K562 (cell line): ENCODE data around the gene WDHD1.

ENCODE experiments used
- ATF3 ChIP-seq, 2 experiments: fragments of 450-650 bp in 1 of 2; sonication (generic) in 1 of 2; formaldehyde crosslinking in 1 of 2; IDR thresholded peaks in 1 of 2; conservative IDR thresholded peaks in 1 of 2; 2 replicates each; pipeline versions ENCODE4 v1.6.1 to v1.8.1; 2016 to 2023; ENCODE audit warnings: mild to moderate bottlenecking in 2 of 2, moderate library complexity in 2 of 2, inconsistent platforms in 1 of 2, missing genetic modification reagents in 1 of 2
- BCLAF1 ChIP-seq, 2 experiments: fragments of 450-650 bp in 1 of 2; IDR thresholded peaks; 2 replicates each; pipeline ENCODE4 v1.6.1; 2011 to 2017; ENCODE audit warnings: low read depth in 2 of 2, antibody characterized with exemption in 1 of 2, borderline replicate concordance in 1 of 2, low read length in 1 of 2, mild to moderate bottlenecking in 1 of 2, mixed read lengths in 1 of 2; ENCODE audit not compliant: control insufficient read depth in 1 of 2
- CTCF ChIP-seq, 3 experiments: IDR thresholded peaks in 2 of 3; conservative IDR thresholded peaks in 1 of 3; 2 replicates each; pipeline ENCODE4 v1.5.1; 2011 to 2012; ENCODE audit warnings: low read length in 3 of 3, mild to moderate bottlenecking in 3 of 3, control low read depth in 2 of 3, improper control_type of control experiment in 1 of 3, inconsistent platforms in 1 of 3, low read depth in 1 of 3, mixed read lengths in 1 of 3, moderate library complexity in 1 of 3; ENCODE audit not compliant: insufficient read depth in 2 of 3
- E2F6 ChIP-seq, 2 experiments: IDR thresholded peaks; 2 replicates each; pipeline ENCODE4 v1.6.1; 2011; ENCODE audit warnings: borderline replicate concordance in 1 of 2, control low read depth in 1 of 2, low read depth in 1 of 2, low read length in 1 of 2, mild to moderate bottlenecking in 1 of 2, mixed read lengths in 1 of 2, moderate library complexity in 1 of 2; ENCODE audit not compliant: insufficient read depth in 1 of 2, insufficient read length in 1 of 2, poor library complexity in 1 of 2, severe bottlenecking in 1 of 2; ENCODE audit errors: extremely low read depth in 1 of 2
- ELF4 ChIP-seq: fragments of 450-650 bp; formaldehyde crosslinking; IDR thresholded peaks from 2 replicates; pipeline ENCODE4 v1.4.0; 2022; ENCODE audit warnings: missing genetic modification characterization
- KDM1A ChIP-seq, 2 experiments: fragments of 450-650 bp; IDR thresholded peaks; 2 replicates each; pipeline ENCODE4 v1.6.1; 2016; ENCODE audit warnings: mild to moderate bottlenecking in 2 of 2
- NFE2 ChIP-seq: IDR thresholded peaks from 2 replicates; pipeline ENCODE4 v1.6.1; 2014; ENCODE audit warnings: antibody characterized with exemption, low read depth
- STAG1 ChIP-seq: sonication (generic); formaldehyde crosslinking; IDR thresholded peaks from 2 replicates; pipeline ENCODE4 v1.5.0; 2020; ENCODE audit warnings: missing genetic modification reagents, borderline replicate concordance
- SUPT5H ChIP-seq: fragments of 450-650 bp; IDR thresholded peaks from 2 replicates; pipeline ENCODE4 v1.6.1; 2016
- TAF15 ChIP-seq: fragments of 200-400 bp; formaldehyde crosslinking; IDR thresholded peaks from 2 replicates; pipeline ENCODE4 v1.6.1; 2017; ENCODE audit warnings: mild to moderate bottlenecking, low read depth, low read length, moderate library complexity
- TRIM28 ChIP-seq: fragments of 450-650 bp; IDR thresholded peaks from 2 replicates; pipeline ENCODE4 v1.6.1; 2017
- ZBTB49 ChIP-seq: sonication (generic); formaldehyde crosslinking; IDR thresholded peaks from 2 replicates; pipeline ENCODE4 v1.8.0; 2022; ENCODE audit warnings: missing genetic modification reagents, mild to moderate bottlenecking, borderline replicate concordance
- ZNF398 ChIP-seq: fragments of 250-450 bp; sonication (Bioruptor Pico); IDR thresholded peaks from 2 replicates; pipeline ENCODE4 v1.8.0; 2021; ENCODE audit warnings: moderate library complexity, mild to moderate bottlenecking, inconsistent platforms

GRCh38 chr14:55070981-55071411 lies 44.1 kb upstream of the WDHD1 start:
- TF ChIP-seq KDM1A (IDR thresholded peaks at IDR 0.05) (0 out of 4 replicates have a peak, but pooled peaks of 1 of the 2 experiments have one; percentile 14), SUPT5H (no peak), STAG1 (CRISPR knock-in tag) (no peak), ZNF398 (no peak), TAF15 (no peak), E2F6 (IDR thresholded peaks at IDR 0.05; ENCODE audit: borderline replicate concordance in 1 of 2, extremely low read depth in 1 of 2, insufficient read depth in 1 of 2, insufficient read length in 1 of 2, low read depth in 1 of 2, low read length in 1 of 2, poor library complexity in 1 of 2, severe bottlenecking in 1 of 2) (no peak), CTCF (IDR thresholded peaks at IDR 0.05 in 2 of 3, conservative IDR thresholded peaks at IDR 0.05 in 1 of 3; ENCODE audit: insufficient read depth in 2 of 3, low read depth in 1 of 3, low read length in 3 of 3) (no peak), TRIM28 (no peak), ELF4 (CRISPR knock-in tag) (no peak), NFE2 (no peak), BCLAF1 (IDR thresholded peaks at IDR 0.05; ENCODE audit: borderline replicate concordance in 1 of 2, control insufficient read depth in 1 of 2, low read depth in 2 of 2, low read length in 1 of 2) (no peak), ATF3 (IDR thresholded peaks at IDR 0.05) (no peak), ATF3 (CRISPR knock-in tag; conservative IDR thresholded peaks at IDR 0.05) (no peak), ZBTB49 (CRISPR knock-in tag) (no peak)
